Fibroblast of lung (primary cell): ENCODE results near the gene DMRT2.

Source experiments
- CTCF ChIP-seq, 2 donors: IDR thresholded peaks in 1 of 2; conservative IDR thresholded peaks in 1 of 2; 1 replicate in 1 of 2; 2 replicates in 1 of 2; pipeline ENCODE4 v1.5.1; 2011 to 2012; ENCODE audit warnings: low read length in 2 of 2, control low read depth in 1 of 2, inconsistent platforms in 1 of 2, low read depth in 1 of 2, mild to moderate bottlenecking in 1 of 2
- EZH2 ChIP-seq: IDR thresholded peaks from 2 replicates; pipeline ENCODE4 v1.5.1; 2012; ENCODE audit warnings: low read length, control low read depth, mild to moderate bottlenecking; ENCODE audit errors: missing control alignments

GRCh38 chr9:1102642-1102970, 52.4 kb downstream of the DMRT2 start:
- TF ChIP-seq CTCF (conservative IDR thresholded peaks at IDR 0.05 in 1 of 2, IDR thresholded peaks at IDR 0.05 in 1 of 2; ENCODE audit: low read depth in 1 of 2, low read length in 2 of 2) = no peak
- no peak for TF ChIP-seq EZH2
